GM19467 (cell line): ENCODE data around the gene PPP1R14C.

ENCODE experiments used
- ATAC-seq: cut with Tn5 transposase; IDR thresholded peaks from one replicate; pipeline ENCODE4 v1.9.1; 2021; ENCODE audit warnings: mild to moderate bottlenecking, moderate library complexity; ENCODE audit not compliant: unreplicated experiment

PPP1R14C gene

GRCh38 chr6:150189122-150189521 is 46.3 kb downstream of the PPP1R14C start:
- no peak for ATAC-seq

GRCh38 chr6:150191809-150192208 is 49.0 kb downstream of the PPP1R14C start:
- ATAC-seq, result no peak

- ATAC-seq, result no peak
Measured at GRCh38 chr6:150194195-150194594, 51.4 kb downstream of the PPP1R14C start.

- no peak for ATAC-seq
Measured at GRCh38 chr6:150195996-150196417, 53.2 kb downstream of the PPP1R14C start.

GRCh38 chr6:150196942-150197745 is 54.3 kb downstream of the PPP1R14C start:
- ATAC-seq, result no peak

- ATAC-seq, result no peak
Measured at GRCh38 chr6:150198532-150198931, 55.7 kb downstream of the PPP1R14C start.

GRCh38 chr6:150199241-150199640 is 56.4 kb downstream of the PPP1R14C start:
- ATAC-seq, result no peak

GRCh38 chr6:150200428-150201100 is 57.7 kb downstream of the PPP1R14C start:
- no peak for ATAC-seq

GRCh38 chr6:150201285-150201684 is 58.4 kb downstream of the PPP1R14C start:
- ATAC-seq, result no peak

GRCh38 chr6:150201772-150202329 is 59.0 kb downstream of the PPP1R14C start:
- no peak for ATAC-seq

GRCh38 chr6:150202404-150202803 is 59.6 kb downstream of the PPP1R14C start:
- ATAC-seq, result no peak

GRCh38 chr6:150202934-150203333 is 60.1 kb downstream of the PPP1R14C start:
- no peak for ATAC-seq

GRCh38 chr6:150203378-150203777 is 60.5 kb downstream of the PPP1R14C start:
- ATAC-seq, result no peak

GRCh38 chr6:150203871-150204545 is 61.2 kb downstream of the PPP1R14C start:
- ATAC-seq, result no peak

- ATAC-seq, result no peak
Measured at GRCh38 chr6:150204705-150205472, 62.0 kb downstream of the PPP1R14C start.

GRCh38 chr6:150207931-150208570 is 65.2 kb downstream of the PPP1R14C start:
- ATAC-seq, result no peak

GRCh38 chr6:150208611-150209352 is 65.9 kb downstream of the PPP1R14C start:
- no peak for ATAC-seq

GRCh38 chr6:150209415-150209814 is 66.6 kb downstream of the PPP1R14C start:
- ATAC-seq, result no peak

GRCh38 chr6:150211700-150212511 is 69.1 kb downstream of the PPP1R14C start:
- no peak for ATAC-seq
